HCT116 (cell line): ENCODE measurements around the gene SIN3B. TPM values are rescaled to one million over a fixed set of nuclear protein-coding genes. Genes with fewer than 3 reads are reported as not detected.

Experiments used
- ATAC-seq: fragments of 200-7000 bp; cut with Tn5 transposase; 2 replicates; pipeline ENCODE4 v1.9.1; 2020; ENCODE audit warnings: mild to moderate bottlenecking, moderate library complexity
- BruUV-seq: library from RNA; stranded (reverse); fragments of 400-500 nt; replicated peaks from 2 replicates; lab custom pipeline; 2021; lab: Mats Ljungman, UMichigan
- CTCF ChIA-PET: fragments of 300-600 bp; sonication (Branson Sonifier 250); formaldehyde crosslinking; loops from one replicate; lab custom pipeline; 2021; ENCODE audit warnings: antibody characterized with exemption; lab: Charles Lee
- POLR2A ChIA-PET: fragments of 300-600, 350-600 bp; sonication (Branson Sonifier 250); formaldehyde crosslinking; loops from one replicate; lab custom pipeline; 2021; ENCODE audit warnings: antibody characterized with exemption; lab: Charles Lee
- RAD21 ChIA-PET, 2 experiments: fragments of 300-600 bp; sonication (Branson Sonifier 250); formaldehyde crosslinking; loops; one replicate each; lab custom pipeline; 2023; ENCODE audit warnings: low total read pairs in 2 of 2; ENCODE audit not compliant: uncharacterized antibody in 2 of 2, unreplicated experiment in 2 of 2, low non-redundant PET in 1 of 2; lab: Charles Lee
- DNase-seq: peaks from one replicate; pipeline ENCODE4 v3.0.0-alpha.2; 2010; ENCODE audit warnings: low read depth, low spot score
- H2AFZ ChIP-seq: fragments of 200-600 bp; shearing (Covaris generic), sonication (generic); 2 replicates; pipeline ENCODE4 v1.6.1; 2017; ENCODE audit warnings: low read depth, mixed run types, mixed read lengths, antibody characterized with exemption, low read length; ENCODE audit not compliant: poor library complexity, severe bottlenecking
- H3K27ac ChIP-seq: 2 replicates; pipeline ENCODE4 v1.5.1; 2012; ENCODE audit warnings: low read depth, low read length
- H3K27me3 ChIP-seq: fragments of 200-600 bp; sonication (generic); 2 replicates; pipeline ENCODE4 v1.6.1; 2016; ENCODE audit warnings: mixed run types, low read length, mixed read lengths; ENCODE audit not compliant: insufficient read depth
- H3K36me3 ChIP-seq, 2 experiments: fragments of 200-500 bp in 1 of 2; fragments of 200-600 bp in 1 of 2; sonication (Bioruptor generic) in 1 of 2; sonication (generic) in 1 of 2; 2 replicates each; pipeline versions ENCODE4 v1.5.1 to v1.6.1; 2014 to 2016; ENCODE audit warnings: low read length in 2 of 2, inconsistent platforms in 1 of 2, mixed read lengths in 1 of 2, mixed run types in 1 of 2; ENCODE audit not compliant: insufficient read depth in 2 of 2, control insufficient read depth in 1 of 2
- H3K4me1 ChIP-seq, 2 experiments: fragments of 200-600 bp in 1 of 2; sonication (generic) in 1 of 2; 2 replicates each; pipeline versions ENCODE4 v1.5.1 to v1.6.1; 2012 to 2017; ENCODE audit warnings: low read length in 2 of 2, inconsistent platforms in 1 of 2, mild to moderate bottlenecking in 1 of 2, mixed read lengths in 1 of 2, mixed run types in 1 of 2, moderate library complexity in 1 of 2; ENCODE audit not compliant: insufficient read depth in 2 of 2, control insufficient read depth in 1 of 2
- H3K4me2 ChIP-seq: fragments of 200-600 bp; sonication (generic); 2 replicates; pipeline ENCODE4 v1.6.1; 2017; ENCODE audit warnings: mixed run types, low read length, mixed read lengths
- H3K4me3 ChIP-seq, 2 experiments: fragments of 200-600 bp in 1 of 2; sonication (generic) in 1 of 2; replicated peaks in 1 of 2; 2 replicates each; pipeline ENCODE4 v1.5.1; 2011 to 2016; ENCODE audit warnings: low read length in 2 of 2, control low read depth in 1 of 2, low read depth in 1 of 2, mild to moderate bottlenecking in 1 of 2, mixed read lengths in 1 of 2, mixed run types in 1 of 2
- H3K79me2 ChIP-seq: fragments of 200-600 bp; sonication (generic); 2 replicates; pipeline ENCODE4 v1.6.1; 2017; ENCODE audit warnings: mild to moderate bottlenecking, mixed run types, low read length, moderate library complexity, mixed read lengths; ENCODE audit not compliant: insufficient read depth
- H3K9ac ChIP-seq: fragments of 200-600 bp; sonication (generic); 2 replicates; pipeline ENCODE4 v1.6.1; 2016; ENCODE audit warnings: low read length, mixed read lengths
- H3K9me2 ChIP-seq: fragments of 200-600 bp; sonication (generic), shearing (Covaris generic); 2 replicates; pipeline ENCODE4 v1.6.1; 2017; ENCODE audit warnings: mixed run types, mild to moderate bottlenecking, moderate library complexity; ENCODE audit not compliant: insufficient read depth
- H3K9me3 ChIP-seq, 2 experiments: fragments of 200-500 bp in 1 of 2; fragments of 200-600 bp in 1 of 2; sonication (Bioruptor generic) in 1 of 2; sonication (generic) in 1 of 2; 2 replicates each; pipeline ENCODE4 v1.6.1; 2014 to 2017; ENCODE audit warnings: low read length in 2 of 2, mixed read lengths in 2 of 2, inconsistent platforms in 1 of 2, low read depth in 1 of 2, mild to moderate bottlenecking in 1 of 2, mixed run types in 1 of 2, moderate library complexity in 1 of 2; ENCODE audit not compliant: control insufficient read depth in 1 of 2, insufficient read depth in 1 of 2
- H4K20me1 ChIP-seq: fragments of 200-600 bp; sonication (generic), shearing (Covaris generic); 2 replicates; pipeline ENCODE4 v1.6.1; 2017; ENCODE audit warnings: mixed run types, mild to moderate bottlenecking, moderate library complexity; ENCODE audit not compliant: insufficient read depth
- ELF1 ChIP-seq: IDR thresholded peaks from 2 replicates; pipeline ENCODE4 v1.6.1; 2012; ENCODE audit warnings: low read depth, borderline replicate concordance
- EZH2 ChIP-seq: fragments of 200-600 bp; sonication (generic); IDR thresholded peaks from 2 replicates; pipeline ENCODE4 v1.6.1; 2017; ENCODE audit warnings: antibody characterized with exemption, mixed run types
- JUND ChIP-seq: IDR thresholded peaks from 2 replicates; pipeline ENCODE4 v1.6.1; 2012
- POLR2AphosphoS5 ChIP-seq: IDR thresholded peaks from 2 replicates; pipeline ENCODE4 v1.6.1; 2011; ENCODE audit warnings: mild to moderate bottlenecking, low read depth, low read length, moderate library complexity
- REST ChIP-seq: IDR thresholded peaks from 2 replicates; pipeline ENCODE4 v1.6.1; 2012; ENCODE audit warnings: low read depth
- SP1 ChIP-seq: IDR thresholded peaks from 2 replicates; pipeline ENCODE4 v1.6.1; 2012; ENCODE audit warnings: low read depth
- TCF7L2 ChIP-seq: IDR thresholded peaks from 2 replicates; pipeline ENCODE4 v1.7.0; 2011; ENCODE audit warnings: borderline replicate concordance, inconsistent platforms; ENCODE audit not compliant: insufficient read depth, insufficient read length; ENCODE audit errors: extremely low read depth
- intact Hi-C: fragments of 100-400 bp; cut with micrococcal nuclease; formaldehyde crosslinking; loops from 2 replicates; pipeline ENCODE4 v1.10.0; 2022
- total RNA-seq: library from RNA; stranded (reverse); gene quantifications from one replicate; pipeline ENCODE4 v1.2.1, GENCODE V29; 2021; ENCODE audit not compliant: unreplicated experiment
- TF ChIP-seq, protein P1 (sequence below): IDR thresholded peaks from 2 replicates; pipeline ENCODE4 v1.6.1; 2012

SIN3B gene
- total RNA-seq, 1 experiment from 2014 or later = 59.9 TPM

- H3K36me3 ChIP-seq = peaks cover 40 to 54% of the 10 kb centered on the region in 2 experiments
- H3K4me1 ChIP-seq = no peaks in the 10 kb centered on the region
- ChIA-PET CTCF (no interaction called here), POLR2A (no interaction called here), RAD21 (no interaction called here)
- H3K79me2 ChIP-seq = peaks cover 3% of the 10 kb centered on the region; the same call in 1 of the 2 replicates
- no peaks in the 10 kb centered on the region for H3K9me2 ChIP-seq
- ATAC-seq (no peak), DNase-seq (no peak)
- H3K9ac ChIP-seq = no peak overlapping the region
- H2AFZ ChIP-seq = no peak overlapping the region
- no TSS peak for BruUV-seq
- no peak overlapping the region for H3K27ac ChIP-seq
- no peaks in the 10 kb centered on the region for H3K9me3 ChIP-seq
- H3K27me3 ChIP-seq = no peaks in the 10 kb centered on the region
- H3K4me2 ChIP-seq = no peak overlapping the region
- TF ChIP-seq TCF7L2 (no peak), EZH2 (no peak)
- H4K20me1 ChIP-seq = no peaks in the 10 kb centered on the region
- intact Hi-C loops = no loop called here
- no peak overlapping the region for H3K4me3 ChIP-seq
Measured at GRCh38 chr19:16851031-16851712, 22.0 kb downstream of the SIN3B start.

DNA sequence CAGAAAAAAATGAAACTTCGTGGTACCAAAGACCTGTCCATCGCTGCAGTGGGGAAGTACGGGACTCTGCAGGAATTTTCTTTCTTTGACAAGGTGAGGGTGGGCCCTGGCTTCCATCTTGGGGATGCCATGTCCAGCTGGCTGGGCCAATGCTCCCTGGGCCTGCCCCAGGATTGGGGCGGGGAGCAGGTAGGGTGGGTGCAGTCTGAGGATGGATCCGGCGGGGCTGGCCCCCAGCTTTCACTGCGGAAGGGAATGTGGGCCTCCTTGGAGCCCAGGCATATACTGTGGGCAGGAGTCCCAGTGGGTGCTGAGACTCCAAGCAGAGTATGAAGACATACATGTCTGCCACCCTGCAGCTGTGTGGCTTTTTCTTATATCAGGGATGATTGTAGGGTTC lies 23.9 kb downstream of the SIN3B start:
- Histone ChIP-seq H3K9me2 (no peaks in the 10 kb centered on the region), H3K27ac (no peak overlapping the region), H3K4me2 (no peak overlapping the region), H3K9ac (no peak overlapping the region), H3K4me3 (no peak overlapping the region), H3K36me3 (peaks cover 35 to 41% of the 10 kb centered on the region in 2 experiments), H3K9me3 (no peaks in the 10 kb centered on the region), H3K79me2 (no peaks in the 10 kb centered on the region), H4K20me1 (no peaks in the 10 kb centered on the region), H3K27me3 (no peaks in the 10 kb centered on the region), H3K4me1 (no peaks in the 10 kb centered on the region), H2AFZ (no peak overlapping the region)
- ChIA-PET CTCF (no interaction called here), RAD21 (no interaction called here), POLR2A (no interaction called here)
- no peak for TF ChIP-seq POLR2AphosphoS5
- no peak for TF ChIP-seq JUND
- no peak for TF ChIP-seq EZH2
- no peak for TF ChIP-seq TCF7L2
- TF ChIP-seq ELF1 = no peak
- TF ChIP-seq, protein P1, sequence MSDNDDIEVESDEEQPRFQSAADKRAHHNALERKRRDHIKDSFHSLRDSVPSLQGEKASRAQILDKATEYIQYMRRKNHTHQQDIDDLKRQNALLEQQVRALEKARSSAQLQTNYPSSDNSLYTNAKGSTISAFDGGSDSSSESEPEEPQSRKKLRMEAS = no peak
- no peak for TF ChIP-seq REST
- TF ChIP-seq SP1 = no peak
- intact Hi-C loops = no loop called here
- BruUV-seq = no TSS peak
- DNase-seq (no peak), ATAC-seq (no peak)
